Upper lobe of left lung (tissue), 4 donors: Measurements from ENCODE around the gene JAKMIP2.

Experiments used
- EP300 ChIP-seq, 4 donors: sonication (generic); formaldehyde crosslinking; IDR thresholded peaks; one replicate each; pipeline ENCODE4 v1.5.1; 2017; ENCODE audit warnings: antibody characterized with exemption in 4 of 4, control low read depth in 2 of 4
- TF ChIP-seq, protein P1 (sequence below), 6 experiments: fragments of 450-650 bp in 4 of 6; fragments of 200-600 bp in 2 of 6; sonication (generic) in 2 of 6; IDR thresholded peaks; one replicate each; pipeline ENCODE4 v1.5.1; 2016 to 2019; ENCODE audit warnings: antibody characterized with exemption in 6 of 6

DNA sequence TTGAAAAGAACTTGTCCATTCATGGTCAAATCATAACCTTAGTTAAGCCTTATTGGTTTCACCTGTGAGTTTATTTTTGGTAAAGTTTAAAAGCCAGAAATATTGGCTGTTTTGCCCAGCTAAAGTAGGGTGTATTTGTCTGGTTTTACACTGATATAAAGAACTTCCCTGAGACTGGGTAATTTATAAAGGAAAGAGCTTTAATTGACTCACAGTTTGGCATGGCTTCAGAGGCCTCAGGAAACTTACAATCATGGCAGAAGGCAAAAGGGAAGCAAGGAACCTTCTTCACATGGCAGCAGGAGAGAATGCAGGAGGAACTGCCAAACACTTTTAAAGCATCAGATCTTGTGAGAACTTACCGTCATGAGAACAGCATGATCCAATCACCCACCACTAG, 55.3 kb downstream of the JAKMIP2 start:
- TF ChIP-seq EP300 (IDR thresholded peaks at IDR 0.05): no peak
- TF ChIP-seq, protein P1, sequence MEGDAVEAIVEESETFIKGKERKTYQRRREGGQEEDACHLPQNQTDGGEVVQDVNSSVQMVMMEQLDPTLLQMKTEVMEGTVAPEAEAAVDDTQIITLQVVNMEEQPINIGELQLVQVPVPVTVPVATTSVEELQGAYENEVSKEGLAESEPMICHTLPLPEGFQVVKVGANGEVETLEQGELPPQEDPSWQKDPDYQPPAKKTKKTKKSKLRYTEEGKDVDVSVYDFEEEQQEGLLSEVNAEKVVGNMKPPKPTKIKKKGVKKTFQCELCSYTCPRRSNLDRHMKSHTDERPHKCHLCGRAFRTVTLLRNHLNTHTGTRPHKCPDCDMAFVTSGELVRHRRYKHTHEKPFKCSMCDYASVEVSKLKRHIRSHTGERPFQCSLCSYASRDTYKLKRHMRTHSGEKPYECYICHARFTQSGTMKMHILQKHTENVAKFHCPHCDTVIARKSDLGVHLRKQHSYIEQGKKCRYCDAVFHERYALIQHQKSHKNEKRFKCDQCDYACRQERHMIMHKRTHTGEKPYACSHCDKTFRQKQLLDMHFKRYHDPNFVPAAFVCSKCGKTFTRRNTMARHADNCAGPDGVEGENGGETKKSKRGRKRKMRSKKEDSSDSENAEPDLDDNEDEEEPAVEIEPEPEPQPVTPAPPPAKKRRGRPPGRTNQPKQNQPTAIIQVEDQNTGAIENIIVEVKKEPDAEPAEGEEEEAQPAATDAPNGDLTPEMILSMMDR (IDR thresholded peaks at IDR 0.05): no peak
